Hepatocyte (in vitro differentiated cells): ENCODE measurements around the gene PLXNA2. TPM values are rescaled to one million over a fixed set of nuclear protein-coding genes. Genes with fewer than 3 reads are reported as not detected.
A peak's percentile ranks its signal among the peaks of the same experiment; 100 is the strongest.

Source experiments
- DNase-seq: peaks from one replicate; pipeline ENCODE4 v3.0.0-alpha.2; 2016; ENCODE audit warnings: low spot score
- H2AFZ ChIP-seq: fragments of 200-600 bp; sonication (generic); 2 replicates; pipeline ENCODE4 v1.6.0; 2016; ENCODE audit warnings: antibody characterized with exemption, mild to moderate bottlenecking
- H3K27ac ChIP-seq: fragments of 200-600 bp; sonication (generic); 2 replicates; pipeline ENCODE4 v1.5.1; 2016; ENCODE audit warnings: mild to moderate bottlenecking
- H3K27me3 ChIP-seq: fragments of 200-600 bp; sonication (generic); 2 replicates; pipeline ENCODE4 v1.6.1; 2016
- H3K36me3 ChIP-seq: fragments of 200-600 bp; sonication (generic); replicated peaks from 2 replicates; pipeline ENCODE4 v1.5.1; 2016; ENCODE audit warnings: low read depth; ENCODE audit not compliant: insufficient read depth
- H3K4me1 ChIP-seq: fragments of 200-600 bp; sonication (generic); 2 replicates; pipeline ENCODE4 v1.5.1; 2016; ENCODE audit warnings: mild to moderate bottlenecking, moderate library complexity; ENCODE audit not compliant: insufficient read depth
- H3K4me2 ChIP-seq: fragments of 200-600 bp; sonication (generic); 2 replicates; pipeline ENCODE4 v1.6.0; 2016
- H3K4me3 ChIP-seq: fragments of 200-600 bp; sonication (generic); 2 replicates; pipeline ENCODE4 v1.5.1; 2016; ENCODE audit warnings: mild to moderate bottlenecking
- H3K79me2 ChIP-seq: fragments of 200-600 bp; sonication (generic); 2 replicates; pipeline ENCODE4 v1.6.0; 2017; ENCODE audit warnings: mild to moderate bottlenecking
- H3K9me2 ChIP-seq: fragments of 200-600 bp; sonication (generic); replicated peaks from 2 replicates; pipeline ENCODE4 v1.6.0; 2017; ENCODE audit warnings: mild to moderate bottlenecking; ENCODE audit not compliant: insufficient read depth
- H3K9me3 ChIP-seq: fragments of 200-600 bp; sonication (generic); 2 replicates; pipeline ENCODE4 v1.5.1; 2016; ENCODE audit warnings: low read depth, mild to moderate bottlenecking
- H4K20me1 ChIP-seq: fragments of 200-600 bp; sonication (generic); 2 replicates; pipeline ENCODE4 v1.6.0; 2016; ENCODE audit warnings: mild to moderate bottlenecking; ENCODE audit not compliant: insufficient read depth, poor library complexity, severe bottlenecking
- CTCF ChIP-seq: fragments of 200-600 bp; sonication (generic); IDR thresholded peaks from 2 replicates; pipeline ENCODE4 v1.5.1; 2016; ENCODE audit warnings: antibody characterized with exemption, mild to moderate bottlenecking; ENCODE audit not compliant: poor library complexity
- EZH2 ChIP-seq: fragments of 200-600 bp; sonication (generic); IDR thresholded peaks from 2 replicates; pipeline ENCODE4 v1.6.1; 2016; ENCODE audit warnings: antibody characterized with exemption, mild to moderate bottlenecking, borderline replicate concordance
- EZH2phosphoT487 ChIP-seq: fragments of 200-600 bp; sonication (generic); IDR thresholded peaks from one replicate; pipeline ENCODE4 v1.6.1; 2018; ENCODE audit warnings: antibody characterized with exemption, mild to moderate bottlenecking, low read depth, moderate library complexity; ENCODE audit not compliant: unreplicated experiment, severe bottlenecking
- WGBS: methylation state at CpG from one replicate; pipeline ENCODE4 v1.1.6; 2016; ENCODE audit warnings: low lambda C conversion rate; ENCODE audit errors: missing lambda C conversion rate; 5-methylcytosine and 5-hydroxymethylcytosine counted together
- polyA plus RNA-seq: library from polyadenylated mRNA; unstranded; fragments of >200 nt; fragmentation: Nextera tagmentation; extraction: Ambion mirVana; gene quantifications from 2 replicates; pipeline ENCODE4 v1.2.1, GENCODE V29; 2016
- total RNA-seq: library from RNA; depleted of rRNA; stranded (reverse); fragments of >200 nt; gene quantifications from 2 replicates; pipeline ENCODE4 v1.2.3, GENCODE V29; 2014

PLXNA2 gene
- total and polyA plus RNA-seq, 2 experiments from 2014 or later: 9.8 to 13.1 TPM

GRCh38 chr1:208174731-208175507 is 69.3 kb downstream of the PLXNA2 start:
- Histone ChIP-seq H3K36me3 (no peaks in the 10 kb centered on the region), H3K4me1 (peaks cover 56% of the 10 kb centered on the region), H3K4me2 (no peak overlapping the region), H3K9me3 (no peaks in the 10 kb centered on the region), H3K27ac (peak overlapping the region; percentile 90), H2AFZ (no peak overlapping the region), H3K9me2 (no peaks in the 10 kb centered on the region), H3K79me2 (no peaks in the 10 kb centered on the region), H3K4me3 (no peak overlapping the region), H3K27me3 (no peaks in the 10 kb centered on the region), H4K20me1 (no peaks in the 10 kb centered on the region)
- 77% methylated on average over 6 of the region's 6 CpGs for WGBS
- peak; percentile 51 for DNase-seq
- TF ChIP-seq EZH2 (no peak), EZH2phosphoT487 (no peak), CTCF (no peak)

GRCh38 chr1:208174200-208174599 is 70.0 kb downstream of the PLXNA2 start:
- Histone ChIP-seq H3K9me3 (no peaks in the 10 kb centered on the region), H3K9me2 (no peaks in the 10 kb centered on the region), H3K4me3 (no peak overlapping the region), H2AFZ (no peak overlapping the region), H3K79me2 (no peaks in the 10 kb centered on the region), H3K27ac (no peak overlapping the region), H3K27me3 (no peaks in the 10 kb centered on the region), H3K4me2 (no peak overlapping the region), H3K36me3 (no peaks in the 10 kb centered on the region), H3K4me1 (peaks cover 49% of the 10 kb centered on the region), H4K20me1 (no peaks in the 10 kb centered on the region)
- 80% methylated on average over 3 of the region's 5 CpGs for WGBS
- no peak for TF ChIP-seq EZH2
- TF ChIP-seq EZH2phosphoT487: no peak
- no peak for TF ChIP-seq CTCF
- DNase-seq: no peak

GRCh38 chr1:208173749-208174148 is 70.4 kb downstream of the PLXNA2 start:
- Histone ChIP-seq H2AFZ (no peak overlapping the region), H3K4me1 (peaks cover 45% of the 10 kb centered on the region), H3K79me2 (no peaks in the 10 kb centered on the region), H3K9me3 (no peaks in the 10 kb centered on the region), H3K4me3 (no peak overlapping the region), H4K20me1 (no peaks in the 10 kb centered on the region), H3K4me2 (no peak overlapping the region), H3K27me3 (no peaks in the 10 kb centered on the region), H3K9me2 (no peaks in the 10 kb centered on the region), H3K27ac (no peak overlapping the region), H3K36me3 (no peaks in the 10 kb centered on the region)
- WGBS: 97% methylated on average over 6 of the region's 6 CpGs
- no peak for TF ChIP-seq EZH2
- TF ChIP-seq EZH2phosphoT487: no peak
- TF ChIP-seq CTCF: no peak
- no peak for DNase-seq
